GM18907 (cell line): ENCODE data around the gene STX19.

ENCODE experiments used
- ATAC-seq: cut with Tn5 transposase; IDR thresholded peaks from one replicate; pipeline ENCODE4 v1.9.1; 2021; ENCODE audit warnings: mild to moderate bottlenecking, moderate library complexity; ENCODE audit not compliant: unreplicated experiment

Gene STX19

GRCh38 chr3:94036909-94037507, 8.6 kb upstream of the STX19 start:
- ATAC-seq, result peak; percentile 80

GRCh38 chr3:94026623-94027022, 1.8 kb downstream of the STX19 start:
- no peak for ATAC-seq

- ATAC-seq, result no peak
Observed at GRCh38 chr3:94024385-94024784, 4.0 kb downstream of the STX19 start.

- no peak for ATAC-seq
Observed at GRCh38 chr3:94020293-94020692, 8.1 kb downstream of the STX19 start.

- no peak for ATAC-seq
Observed at GRCh38 chr3:94019659-94020058, 8.7 kb downstream of the STX19 start.

GRCh38 chr3:94015025-94015424, 13.4 kb downstream of the STX19 start:
- ATAC-seq, result no peak

GRCh38 chr3:94012185-94012584, 16.2 kb downstream of the STX19 start:
- no peak for ATAC-seq

GRCh38 chr3:94011233-94011711, 17.1 kb downstream of the STX19 start:
- ATAC-seq, result no peak

GRCh38 chr3:94009608-94010007, 18.8 kb downstream of the STX19 start:
- no peak for ATAC-seq

GRCh38 chr3:94008253-94008652, 20.1 kb downstream of the STX19 start:
- ATAC-seq, result no peak

- ATAC-seq, result peak; percentile 93
Observed at GRCh38 chr3:94004301-94004910, 24.0 kb downstream of the STX19 start.

GRCh38 chr3:94001827-94002495, 26.4 kb downstream of the STX19 start:
- ATAC-seq, result no peak

- ATAC-seq, result no peak
Observed at GRCh38 chr3:94001191-94001590, 27.2 kb downstream of the STX19 start.

GRCh38 chr3:93994056-93994455, 34.3 kb downstream of the STX19 start:
- ATAC-seq, result no peak

- no peak for ATAC-seq
Observed at GRCh38 chr3:93992207-93992606, 36.2 kb downstream of the STX19 start.

- ATAC-seq, result no peak
Observed at GRCh38 chr3:93991631-93992030, 36.8 kb downstream of the STX19 start.

GRCh38 chr3:93989241-93989640, 39.2 kb downstream of the STX19 start:
- no peak for ATAC-seq

- no peak for ATAC-seq
Observed at GRCh38 chr3:93988764-93989163, 39.6 kb downstream of the STX19 start.

- ATAC-seq, result no peak
Observed at GRCh38 chr3:93988283-93988682, 40.1 kb downstream of the STX19 start.

GRCh38 chr3:93984618-93985017, 43.8 kb downstream of the STX19 start:
- ATAC-seq, result no peak

GRCh38 chr3:93983408-93983807, 45.0 kb downstream of the STX19 start:
- ATAC-seq, result no peak

GRCh38 chr3:93981649-93982048, 46.7 kb downstream of the STX19 start:
- no peak for ATAC-seq
